Smooth muscle cell (in vitro differentiated cells): ENCODE results near the gene RPP25. TPM values are rescaled to one million over a fixed set of nuclear protein-coding genes. Genes with fewer than 3 reads are reported as not detected.

ENCODE experiments used
- DNase-seq: peaks from one replicate; lab custom pipeline; 2025; ENCODE audit not compliant: unreplicated experiment; lab: John Stamatoyannopoulos, UW
- H2AFZ ChIP-seq: fragments of 200-600 bp; sonication (generic); 2 replicates; pipeline ENCODE4 v1.6.0; 2016; ENCODE audit warnings: antibody characterized with exemption, low read depth, mild to moderate bottlenecking
- H3F3A ChIP-seq: fragments of 200-600 bp; sonication (generic); 2 replicates; pipeline ENCODE4 v1.6.0; 2017; ENCODE audit warnings: antibody characterized with exemption, low read depth
- H3K27ac ChIP-seq: fragments of 200-600 bp; sonication (generic); 2 replicates; pipeline ENCODE4 v1.5.1; 2016; ENCODE audit warnings: low read depth, mild to moderate bottlenecking
- H3K27me3 ChIP-seq: fragments of 200-600 bp; sonication (generic); 2 replicates; pipeline ENCODE4 v1.6.1; 2016; ENCODE audit warnings: low read depth, mild to moderate bottlenecking
- H3K36me3 ChIP-seq: fragments of 200-600 bp; sonication (generic); 2 replicates; pipeline ENCODE4 v1.5.1; 2016; ENCODE audit warnings: low read depth
- H3K4me1 ChIP-seq: fragments of 200-600 bp; sonication (generic); 2 replicates; pipeline ENCODE4 v1.5.1; 2016; ENCODE audit warnings: low read depth
- H3K4me2 ChIP-seq: fragments of 200-600 bp; sonication (generic); 2 replicates; pipeline ENCODE4 v1.6.0; 2016; ENCODE audit warnings: mild to moderate bottlenecking
- H3K4me3 ChIP-seq: fragments of 200-600 bp; sonication (generic); 2 replicates; pipeline ENCODE4 v1.5.1; 2016; ENCODE audit warnings: mild to moderate bottlenecking
- H3K79me2 ChIP-seq: fragments of 200-600 bp; sonication (generic); 2 replicates; pipeline ENCODE4 v1.6.0; 2016; ENCODE audit warnings: low read depth, mild to moderate bottlenecking
- H3K9ac ChIP-seq: fragments of 200-600 bp; sonication (generic); 2 replicates; pipeline ENCODE4 v1.6.0; 2016; ENCODE audit warnings: low read depth
- H3K9me3 ChIP-seq: fragments of 200-600 bp; sonication (generic); replicated peaks from 2 replicates; pipeline ENCODE4 v1.5.1; 2016; ENCODE audit warnings: low read depth
- H4K20me1 ChIP-seq: fragments of 200-600 bp; sonication (generic); 2 replicates; pipeline ENCODE4 v1.6.0; 2016; ENCODE audit warnings: low read depth
- WGBS: methylation state at CpG from one replicate; pipeline ENCODE4 v1.1.7; 2016; ENCODE audit warnings: low lambda C conversion rate; 5-methylcytosine and 5-hydroxymethylcytosine counted together
- polyA plus RNA-seq: library from polyadenylated mRNA; unstranded; fragments of >200 nt; fragmentation: Nextera tagmentation; extraction: Ambion mirVana; gene quantifications from 2 replicates; pipeline ENCODE4 v1.2.1, GENCODE V29; 2016
- total RNA-seq: library from RNA; depleted of rRNA; stranded (reverse); fragments of >200 nt; gene quantifications from 2 replicates; pipeline ENCODE4 v1.2.3, GENCODE V29; 2014
- TF ChIP-seq, protein P1 (sequence below): fragments of 200-600 bp; sonication (generic); IDR thresholded peaks from 2 replicates; pipeline ENCODE4 v1.5.1; 2017; ENCODE audit warnings: borderline replicate concordance, mild to moderate bottlenecking, antibody characterized with exemption; ENCODE audit not compliant: insufficient read depth, poor library complexity, severe bottlenecking

RPP25 gene
- total and polyA plus RNA-seq, 2 experiments from 2014 or later, result 8.7 to 26.2 TPM

- WGBS, result 0% methylated on average over 2 of the region's 3 CpGs
- no peak overlapping the region for H3K4me3 ChIP-seq
- no peak for DNase-seq
Measured at GRCh38 chr15:74978503-74978902, 21.9 kb upstream of the RPP25 start.

DNA sequence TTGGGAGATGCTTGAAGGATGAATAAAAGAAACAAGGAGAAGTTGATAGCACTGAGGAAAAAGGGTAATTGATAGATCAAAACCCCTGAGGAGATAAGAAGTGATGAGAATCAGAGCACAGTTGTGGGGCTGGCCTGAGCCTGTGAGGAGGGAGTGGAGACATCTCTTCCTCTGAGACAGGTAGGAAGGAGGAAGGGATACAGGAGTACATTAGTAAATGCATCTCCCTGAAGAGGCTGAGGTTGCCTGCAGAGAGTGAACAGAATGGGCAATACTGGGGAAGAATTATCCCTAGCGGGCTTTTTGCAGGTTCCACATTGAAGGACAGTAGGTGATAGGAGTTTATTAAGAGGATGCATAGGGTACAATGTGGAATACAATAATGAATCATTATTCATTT is 21.5 kb upstream of the RPP25 start:
- DNase-seq, result no peak
- Histone ChIP-seq H3K9ac (no peak overlapping the region), H3K27me3 (no peaks in the 10 kb centered on the region), H2AFZ (no peak overlapping the region), H3K4me1 (no peaks in the 10 kb centered on the region), H4K20me1 (no peaks in the 10 kb centered on the region), H3K79me2 (no peaks in the 10 kb centered on the region), H3K4me3 (no peak overlapping the region), H3F3A (peaks cover 8% of the 10 kb centered on the region), H3K36me3 (no peaks in the 10 kb centered on the region), H3K4me2 (no peak overlapping the region), H3K9me3 (no peaks in the 10 kb centered on the region), H3K27ac (peak overlapping the region; percentile 38)
- WGBS, result 68% methylated on average over 1 of the region's 1 CpG
- TF ChIP-seq, protein P1, sequence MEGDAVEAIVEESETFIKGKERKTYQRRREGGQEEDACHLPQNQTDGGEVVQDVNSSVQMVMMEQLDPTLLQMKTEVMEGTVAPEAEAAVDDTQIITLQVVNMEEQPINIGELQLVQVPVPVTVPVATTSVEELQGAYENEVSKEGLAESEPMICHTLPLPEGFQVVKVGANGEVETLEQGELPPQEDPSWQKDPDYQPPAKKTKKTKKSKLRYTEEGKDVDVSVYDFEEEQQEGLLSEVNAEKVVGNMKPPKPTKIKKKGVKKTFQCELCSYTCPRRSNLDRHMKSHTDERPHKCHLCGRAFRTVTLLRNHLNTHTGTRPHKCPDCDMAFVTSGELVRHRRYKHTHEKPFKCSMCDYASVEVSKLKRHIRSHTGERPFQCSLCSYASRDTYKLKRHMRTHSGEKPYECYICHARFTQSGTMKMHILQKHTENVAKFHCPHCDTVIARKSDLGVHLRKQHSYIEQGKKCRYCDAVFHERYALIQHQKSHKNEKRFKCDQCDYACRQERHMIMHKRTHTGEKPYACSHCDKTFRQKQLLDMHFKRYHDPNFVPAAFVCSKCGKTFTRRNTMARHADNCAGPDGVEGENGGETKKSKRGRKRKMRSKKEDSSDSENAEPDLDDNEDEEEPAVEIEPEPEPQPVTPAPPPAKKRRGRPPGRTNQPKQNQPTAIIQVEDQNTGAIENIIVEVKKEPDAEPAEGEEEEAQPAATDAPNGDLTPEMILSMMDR, result no peak

More at GRCh38 chr15:74978503-74978902, 21.9 kb upstream of the RPP25 start:
- no peaks in the 10 kb centered on the region for H3K79me2 ChIP-seq
- TF ChIP-seq, protein P1, result no peak
- no peak overlapping the region for H2AFZ ChIP-seq
- H3K36me3 ChIP-seq, result no peaks in the 10 kb centered on the region
- no peak overlapping the region for H3K27ac ChIP-seq
- H3K9ac ChIP-seq, result no peak overlapping the region
- peaks cover 8% of the 10 kb centered on the region for H3F3A ChIP-seq
- no peak overlapping the region for H3K4me2 ChIP-seq
- H3K27me3 ChIP-seq, result no peaks in the 10 kb centered on the region
- no peaks in the 10 kb centered on the region for H4K20me1 ChIP-seq
- no peaks in the 10 kb centered on the region for H3K9me3 ChIP-seq
- no peaks in the 10 kb centered on the region for H3K4me1 ChIP-seq

DNA sequence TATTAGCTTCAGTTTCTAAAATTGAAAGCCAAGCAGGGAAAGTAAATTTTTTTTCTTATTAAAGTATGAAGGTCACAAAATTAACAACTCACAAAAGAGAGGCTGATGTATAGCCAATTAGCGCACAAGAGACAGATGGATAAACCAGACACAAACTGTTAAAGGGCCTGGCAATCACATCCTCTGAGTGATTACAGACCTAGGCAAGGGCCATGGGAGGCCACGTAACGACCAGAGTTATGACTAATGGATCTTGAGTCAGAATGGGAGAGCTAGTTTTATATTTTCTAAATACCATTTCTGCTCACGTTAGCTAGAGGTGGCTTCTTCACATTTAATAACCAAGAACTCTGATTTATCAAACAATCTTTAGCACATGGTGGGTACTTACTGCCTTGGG is 21.0 kb upstream of the RPP25 start:
- no peaks in the 10 kb centered on the region for H3K36me3 ChIP-seq
- peak overlapping the region; percentile 38 for H3K27ac ChIP-seq
- H4K20me1 ChIP-seq, result no peaks in the 10 kb centered on the region
- no peaks in the 10 kb centered on the region for H3K79me2 ChIP-seq
- H3K4me1 ChIP-seq, result no peaks in the 10 kb centered on the region
- WGBS, result 34% methylated on average over 4 of the region's 4 CpGs
- no peak overlapping the region for H3K4me2 ChIP-seq
- H3K9me3 ChIP-seq, result no peaks in the 10 kb centered on the region
- TF ChIP-seq, protein P1, result no peak
- no peaks in the 10 kb centered on the region for H3K27me3 ChIP-seq
- H2AFZ ChIP-seq, result no peak overlapping the region
- peaks cover 8% of the 10 kb centered on the region for H3F3A ChIP-seq
- no peak overlapping the region for H3K9ac ChIP-seq
- H3K4me3 ChIP-seq, result no peak overlapping the region
- DNase-seq, result no peak

GRCh38 chr15:74976159-74976558 is 19.6 kb upstream of the RPP25 start:
- no peaks in the 10 kb centered on the region for H3K27me3 ChIP-seq
- H3K4me1 ChIP-seq, result no peaks in the 10 kb centered on the region
- no peaks in the 10 kb centered on the region for H3K79me2 ChIP-seq
- no peak overlapping the region for H3K9ac ChIP-seq
- H3K27ac ChIP-seq, result no peak overlapping the region
- H3F3A ChIP-seq, result peaks cover 8% of the 10 kb centered on the region
- H3K9me3 ChIP-seq, result no peaks in the 10 kb centered on the region
- no peak for DNase-seq
- WGBS, result 96% methylated on average over 1 of the region's 1 CpG
- H2AFZ ChIP-seq, result no peak overlapping the region
- TF ChIP-seq, protein P1, result no peak
- H4K20me1 ChIP-seq, result no peaks in the 10 kb centered on the region
- no peaks in the 10 kb centered on the region for H3K36me3 ChIP-seq
- no peak overlapping the region for H3K4me2 ChIP-seq
- H3K4me3 ChIP-seq, result no peak overlapping the region
